OCI-LY7 (cell line): ENCODE data around the gene PKNOX1. TPM values are rescaled to one million over a fixed set of nuclear protein-coding genes. Genes with fewer than 3 reads are reported as not detected.
"Not testable (repeated sequence)": the region's sequence is repeated elsewhere in the genome, so short reads cannot be mapped to it uniquely, and the experiment has no call there.

Experiments used
- BruUV-seq: library from RNA; stranded (reverse); fragments of 400-500 nt; replicated peaks from 2 replicates; lab custom pipeline; 2021; lab: Mats Ljungman, UMichigan
- CTCF ChIA-PET: fragments of 300-600 bp; sonication (Branson Sonifier 250); formaldehyde crosslinking; loops from one replicate; lab custom pipeline; 2022; ENCODE audit warnings: antibody characterized with exemption; ENCODE audit not compliant: unreplicated experiment; lab: Charles Lee
- POLR2A ChIA-PET: fragments of 300-600 bp; sonication (Branson Sonifier 250); formaldehyde crosslinking; loops from one replicate; lab custom pipeline; 2022; ENCODE audit warnings: antibody characterized with exemption; lab: Charles Lee
- DNase-seq: peaks from one replicate; pipeline ENCODE4 v3.0.0-alpha.2; 2015; ENCODE audit warnings: low spot score
- H2AFZ ChIP-seq: fragments of 200-600 bp; sonication (generic), shearing (Covaris generic); 2 replicates; pipeline ENCODE4 v1.6.1; 2014; ENCODE audit warnings: mild to moderate bottlenecking, antibody characterized with exemption, low read length, moderate library complexity
- H3K27ac ChIP-seq: fragments of 200-600 bp; sonication (generic); 2 replicates; pipeline ENCODE4 v1.5.1; 2014; ENCODE audit warnings: mixed run types, low read depth, mild to moderate bottlenecking, moderate library complexity, low read length, inconsistent platforms; ENCODE audit not compliant: poor library complexity, severe bottlenecking
- H3K36me3 ChIP-seq: fragments of 200-600 bp; sonication (generic); 2 replicates; pipeline ENCODE4 v1.6.1; 2014; ENCODE audit warnings: mild to moderate bottlenecking, antibody characterized with exemption, low read length, moderate library complexity, mixed read lengths; ENCODE audit not compliant: insufficient read depth
- H3K4me1 ChIP-seq: fragments of 200-600 bp; sonication (generic); 2 replicates; pipeline ENCODE4 v1.5.1; 2014; ENCODE audit warnings: mild to moderate bottlenecking, low read length; ENCODE audit not compliant: insufficient read depth, poor library complexity, severe bottlenecking
- H3K4me2 ChIP-seq: fragments of 200-600 bp; sonication (generic); 2 replicates; pipeline ENCODE4 v1.6.1; 2014; ENCODE audit warnings: mild to moderate bottlenecking, low read length
- H3K4me3 ChIP-seq: fragments of 200-600 bp; sonication (generic); 2 replicates; pipeline ENCODE4 v1.5.1; 2014; ENCODE audit warnings: mild to moderate bottlenecking, low read depth, low read length; ENCODE audit not compliant: poor library complexity, severe bottlenecking
- H3K79me2 ChIP-seq: fragments of 200-600 bp; sonication (generic); 2 replicates; pipeline ENCODE4 v1.6.1; 2016; ENCODE audit warnings: low read depth, mild to moderate bottlenecking, low read length, moderate library complexity, mixed read lengths; ENCODE audit not compliant: insufficient read depth
- H3K9me2 ChIP-seq: fragments of 200-600 bp; sonication (generic); 2 replicates; pipeline ENCODE4 v1.6.1; 2016; ENCODE audit warnings: mild to moderate bottlenecking, low read length, mixed read lengths; ENCODE audit not compliant: insufficient read depth
- H3K9me3 ChIP-seq: fragments of 200-600 bp; sonication (generic); 2 replicates; pipeline ENCODE4 v1.6.1; 2014; ENCODE audit warnings: mild to moderate bottlenecking, mixed run types, low read length, mixed read lengths
- H4K20me1 ChIP-seq: fragments of 200-600 bp; sonication (generic); 2 replicates; pipeline ENCODE4 v1.6.1; 2014; ENCODE audit warnings: mild to moderate bottlenecking, antibody characterized with exemption, low read length, moderate library complexity, mixed read lengths; ENCODE audit not compliant: insufficient read depth
- CTCF ChIP-seq: fragments of 200-600 bp; sonication (generic); conservative IDR thresholded peaks from 2 replicates; pipeline ENCODE4 v1.5.1; 2014; ENCODE audit warnings: mild to moderate bottlenecking, antibody characterized with exemption, low read length, moderate library complexity, mixed read lengths
- EZH2phosphoT487 ChIP-seq: fragments of 200-600 bp; sonication (generic); IDR thresholded peaks from 2 replicates; pipeline ENCODE4 v1.6.1; 2018; ENCODE audit warnings: low read depth, borderline replicate concordance, mild to moderate bottlenecking, mixed run types, antibody characterized with exemption, low read length, moderate library complexity, mixed read lengths
- intact Hi-C: fragments of 100-400 bp; cut with micrococcal nuclease; formaldehyde crosslinking; loops from one replicate; pipeline ENCODE4 v1.10.0; 2022; ENCODE audit not compliant: unreplicated experiment
- total RNA-seq, 2 experiments: library from RNA; depleted of rRNA in 1 of 2; stranded (reverse); fragments of >200 nt in 1 of 2; shearing (Covaris generic) in 1 of 2; gene quantifications; 2 replicates each; pipeline ENCODE4 v1.2.3, GENCODE V29; 2014 to 2022

PKNOX1 gene
- total RNA-seq, 2 experiments from 2014 or later, result 23.7 to 32.9 TPM

- TF ChIP-seq CTCF (no peak), EZH2phosphoT487 (no peak)
- no TSS peak for BruUV-seq
- intact Hi-C loops, result no loop called here
- Histone ChIP-seq H3K4me3 (no peak overlapping the region), H3K9me3 (no peaks in the 10 kb centered on the region), H3K27ac (no peak overlapping the region), H3K79me2 (no peaks in the 10 kb centered on the region), H3K4me1 (no peaks in the 10 kb centered on the region), H4K20me1 (no peaks in the 10 kb centered on the region), H3K36me3 (peaks cover 42% of the 10 kb centered on the region), H3K4me2 (no peak overlapping the region), H3K9me2 (no peaks in the 10 kb centered on the region), H2AFZ (no peak overlapping the region)
- POLR2A ChIA-PET, result interaction anchor here (0.6 to 1.3 kb wide), 3 partner anchors 18 to 601 kb away, joined by 3 read pairs; no protein-coding TSS in a partner anchor
- no peak for DNase-seq
- CTCF ChIA-PET, result no interaction called here
Measured at GRCh38 chr21:43034101-43034500, 59.7 kb downstream of the PKNOX1 start.

- no peak for DNase-seq
- ChIA-PET POLR2A (interaction anchor here (1.3 kb wide), 1 partner anchor 19 kb away, joined by 3 read pairs; no protein-coding TSS in a partner anchor), CTCF (no interaction called here)
- no peaks in the 10 kb centered on the region for H3K4me1 ChIP-seq
- H3K4me3 ChIP-seq, result no peak overlapping the region
- no peaks in the 10 kb centered on the region for H3K9me2 ChIP-seq
- H3K36me3 ChIP-seq, result peaks cover 36% of the 10 kb centered on the region
- intact Hi-C loops, result no loop called here
- no peak overlapping the region for H3K27ac ChIP-seq
- no peaks in the 10 kb centered on the region for H3K79me2 ChIP-seq
- TF ChIP-seq CTCF (no peak), EZH2phosphoT487 (no peak)
- no peaks in the 10 kb centered on the region for H3K9me3 ChIP-seq
- no peak overlapping the region for H2AFZ ChIP-seq
- H3K4me2 ChIP-seq, result no peak overlapping the region
- BruUV-seq, result no TSS peak
- no peaks in the 10 kb centered on the region for H4K20me1 ChIP-seq
Measured at GRCh38 chr21:43034826-43035225, 60.5 kb downstream of the PKNOX1 start.

- intact Hi-C loops, H3K4me3 ChIP-seq, BruUV-seq, H2AFZ ChIP-seq, H3K27ac ChIP-seq, POLR2A ChIA-PET, H3K4me2 ChIP-seq, DNase-seq, H3K4me1 ChIP-seq, CTCF ChIA-PET, H3K9me3 ChIP-seq, H4K20me1 ChIP-seq, H3K79me2 ChIP-seq, H3K9me2 ChIP-seq: not testable (repeated sequence)
- peaks cover 17% of the 10 kb centered on the region; the same call in 1 of the 2 replicates for H3K36me3 ChIP-seq
Measured at GRCh38 chr21:43036889-43037288, 62.5 kb downstream of the PKNOX1 start.

- CTCF ChIA-PET, H4K20me1 ChIP-seq, H3K4me1 ChIP-seq, H3K9me2 ChIP-seq, H3K9me3 ChIP-seq, H3K36me3 ChIP-seq, POLR2A ChIA-PET, H2AFZ ChIP-seq, H3K27ac ChIP-seq, H3K4me3 ChIP-seq, DNase-seq, H3K79me2 ChIP-seq, intact Hi-C loops, BruUV-seq, H3K4me2 ChIP-seq: not testable (repeated sequence)
Measured at GRCh38 chr21:43037918-43038658, 63.7 kb downstream of the PKNOX1 start.

GRCh38 chr21:43038659-43039044 is 64.3 kb downstream of the PKNOX1 start:
- H3K4me2 ChIP-seq, CTCF ChIA-PET, intact Hi-C loops, H3K79me2 ChIP-seq, BruUV-seq, H3K27ac ChIP-seq, H3K36me3 ChIP-seq, H4K20me1 ChIP-seq, DNase-seq, H2AFZ ChIP-seq, H3K9me2 ChIP-seq, H3K9me3 ChIP-seq, H3K4me1 ChIP-seq, POLR2A ChIA-PET, H3K4me3 ChIP-seq: not testable (repeated sequence)
